Prostate gland (tissue), 2 donors: Measurements from ENCODE around the gene CYS1.

ENCODE experiments used
- CTCF ChIP-seq, 4 experiments: fragments of 200-600 bp in 2 of 4; fragments of 450-650 bp in 2 of 4; sonication (generic) in 2 of 4; IDR thresholded peaks; 1 replicate in 3 of 4; 2 replicates in 1 of 4; pipeline ENCODE4 v1.5.1; 2016 to 2019; ENCODE audit warnings: antibody characterized with exemption in 4 of 4, mild to moderate bottlenecking in 2 of 4, moderate library complexity in 2 of 4
- POLR2AphosphoS5 ChIP-seq: sonication (generic); formaldehyde crosslinking; IDR thresholded peaks from one replicate; pipeline ENCODE4 v1.6.1; 2017; ENCODE audit warnings: antibody characterized with exemption

DNA sequence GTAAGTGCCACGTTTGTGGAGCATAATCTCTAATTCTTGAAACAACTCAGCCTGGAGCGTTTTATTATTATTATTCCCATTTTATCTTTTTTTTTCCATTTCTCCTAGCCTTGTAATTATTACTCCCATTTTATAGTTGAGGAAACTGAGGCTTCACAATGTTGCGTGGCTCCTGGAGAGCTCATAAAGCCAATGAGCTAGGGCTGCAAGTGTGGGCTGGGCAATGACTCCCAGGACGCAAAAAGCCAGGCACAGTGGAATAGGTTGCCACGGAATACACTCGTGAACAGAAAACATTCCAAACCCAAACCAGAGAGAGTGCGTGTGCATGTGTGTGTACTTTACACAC lies 50.4 kb downstream of the CYS1 start:
- no peak for TF ChIP-seq POLR2AphosphoS5
- no peak for TF ChIP-seq CTCF (IDR thresholded peaks at IDR 0.05)
